LNCAP (cell line): ENCODE measurements around the gene MAGI1.

Experiments
- TF ChIP-seq, protein P1 (sequence below): fragments of 450-650 bp; IDR thresholded peaks from 2 replicates; pipeline ENCODE4 v1.5.1; 2017; ENCODE audit warnings: mild to moderate bottlenecking

MAGI1 gene

DNA sequence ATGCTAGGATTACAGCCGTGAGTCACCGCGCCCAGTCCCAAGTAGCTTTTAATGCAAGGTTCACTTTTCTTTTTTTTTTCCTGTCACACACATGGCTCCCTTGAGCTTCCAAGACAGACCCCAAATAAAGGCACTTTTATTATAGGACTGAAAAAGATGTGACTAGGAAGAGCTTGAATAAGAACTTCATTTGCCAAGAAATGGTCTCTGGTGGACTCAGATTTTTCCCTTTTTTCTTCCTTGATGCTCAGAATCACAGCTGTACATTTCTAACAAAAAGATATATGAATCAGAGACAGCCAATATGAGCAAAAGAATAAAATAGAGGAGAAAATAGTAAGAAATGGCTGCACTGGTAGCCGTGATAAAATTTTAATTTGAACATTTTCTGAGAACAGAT is 337.2 kb downstream of the MAGI1 start:
- TF ChIP-seq, protein P1, sequence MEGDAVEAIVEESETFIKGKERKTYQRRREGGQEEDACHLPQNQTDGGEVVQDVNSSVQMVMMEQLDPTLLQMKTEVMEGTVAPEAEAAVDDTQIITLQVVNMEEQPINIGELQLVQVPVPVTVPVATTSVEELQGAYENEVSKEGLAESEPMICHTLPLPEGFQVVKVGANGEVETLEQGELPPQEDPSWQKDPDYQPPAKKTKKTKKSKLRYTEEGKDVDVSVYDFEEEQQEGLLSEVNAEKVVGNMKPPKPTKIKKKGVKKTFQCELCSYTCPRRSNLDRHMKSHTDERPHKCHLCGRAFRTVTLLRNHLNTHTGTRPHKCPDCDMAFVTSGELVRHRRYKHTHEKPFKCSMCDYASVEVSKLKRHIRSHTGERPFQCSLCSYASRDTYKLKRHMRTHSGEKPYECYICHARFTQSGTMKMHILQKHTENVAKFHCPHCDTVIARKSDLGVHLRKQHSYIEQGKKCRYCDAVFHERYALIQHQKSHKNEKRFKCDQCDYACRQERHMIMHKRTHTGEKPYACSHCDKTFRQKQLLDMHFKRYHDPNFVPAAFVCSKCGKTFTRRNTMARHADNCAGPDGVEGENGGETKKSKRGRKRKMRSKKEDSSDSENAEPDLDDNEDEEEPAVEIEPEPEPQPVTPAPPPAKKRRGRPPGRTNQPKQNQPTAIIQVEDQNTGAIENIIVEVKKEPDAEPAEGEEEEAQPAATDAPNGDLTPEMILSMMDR, result no peak

DNA sequence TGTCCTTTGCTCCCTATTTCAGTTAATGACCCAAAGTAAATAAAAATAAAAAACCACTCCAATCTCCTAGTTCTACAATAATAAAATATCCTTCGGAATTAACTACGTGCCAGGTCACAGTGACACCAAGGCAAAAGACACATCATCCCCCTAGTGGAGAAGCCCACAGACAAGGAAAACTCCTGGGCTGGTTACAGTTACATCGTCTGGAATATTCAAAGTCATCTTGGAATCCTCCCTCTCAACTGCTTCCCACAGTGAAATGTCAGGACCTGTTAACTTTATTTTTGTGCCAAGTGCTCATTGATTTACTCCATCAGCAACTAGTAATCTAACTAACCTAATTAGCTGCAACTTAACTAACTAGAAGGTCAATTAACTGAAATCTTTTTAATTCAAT is 349.3 kb downstream of the MAGI1 start:
- TF ChIP-seq, protein P1, result 0 out of 2 replicates have a peak, but pooled peaks have one; percentile 8

DNA sequence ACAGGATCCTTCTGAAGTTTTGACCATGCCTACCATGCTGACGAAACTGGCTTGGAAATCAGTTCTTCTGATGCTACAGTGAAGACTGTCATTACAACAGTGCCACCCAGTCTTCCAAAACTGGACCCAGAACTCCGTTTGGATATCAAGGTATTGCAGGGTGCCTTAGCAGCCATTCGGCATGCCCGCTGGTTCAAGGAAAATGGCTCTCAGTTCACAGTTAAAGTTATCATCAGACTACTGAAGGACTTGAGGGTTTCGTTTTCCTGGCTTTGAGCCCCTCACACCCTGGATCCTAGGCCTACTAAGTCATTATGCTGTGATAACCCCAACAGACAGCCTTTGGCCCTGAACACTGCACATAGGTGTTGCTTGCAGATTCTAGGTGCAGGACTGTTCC is 351.0 kb downstream of the MAGI1 start:
- TF ChIP-seq, protein P1, result no peak

DNA sequence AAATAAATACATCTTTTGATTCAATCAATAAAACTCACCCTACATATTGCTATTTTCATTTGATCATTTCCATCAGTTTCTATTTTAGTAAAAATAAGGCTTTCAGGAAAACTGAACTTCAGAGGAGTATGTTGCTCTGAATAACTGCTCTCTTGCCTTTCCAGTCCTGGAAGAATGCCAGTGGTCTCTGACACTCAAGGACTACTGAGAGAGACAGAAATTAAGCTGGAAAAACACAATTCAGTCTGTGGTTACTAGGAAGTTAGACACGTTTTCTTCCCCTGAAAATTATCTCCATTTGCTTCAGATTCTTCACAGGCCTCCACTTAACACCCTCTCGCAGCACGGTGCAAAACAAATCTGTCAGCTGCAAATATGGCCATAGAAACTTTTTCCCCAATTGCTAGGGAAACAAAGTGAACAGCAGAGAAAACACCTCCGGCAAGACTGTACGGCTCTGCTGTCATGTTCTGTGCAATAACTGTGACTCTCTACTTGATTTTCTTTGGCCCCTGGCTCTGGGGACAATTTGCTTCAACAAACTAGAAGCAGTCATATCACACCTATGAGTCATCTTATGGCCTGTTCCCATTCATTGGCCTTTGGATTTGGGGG is 353.0 kb downstream of the MAGI1 start:
- TF ChIP-seq, protein P1, result no peak

DNA sequence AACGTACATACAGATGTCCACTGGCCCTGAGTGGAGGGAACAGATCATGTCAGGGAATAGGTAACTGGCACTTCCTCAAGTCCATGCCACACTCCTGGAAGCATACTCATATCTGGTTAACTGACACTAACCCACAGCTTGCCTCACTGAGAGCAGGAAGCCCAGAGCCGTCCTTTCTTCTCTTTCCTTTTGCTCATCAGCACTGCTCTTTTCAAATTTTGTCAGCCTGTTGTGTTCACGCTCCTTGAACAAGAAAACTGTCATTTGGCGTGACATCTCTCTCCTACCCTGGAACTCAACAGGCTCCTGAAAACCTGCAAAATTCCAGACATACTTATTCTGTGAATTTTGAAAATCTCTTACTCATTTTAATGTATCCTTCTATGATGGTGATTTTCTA is 360.2 kb downstream of the MAGI1 start:
- TF ChIP-seq, protein P1, result no peak

DNA sequence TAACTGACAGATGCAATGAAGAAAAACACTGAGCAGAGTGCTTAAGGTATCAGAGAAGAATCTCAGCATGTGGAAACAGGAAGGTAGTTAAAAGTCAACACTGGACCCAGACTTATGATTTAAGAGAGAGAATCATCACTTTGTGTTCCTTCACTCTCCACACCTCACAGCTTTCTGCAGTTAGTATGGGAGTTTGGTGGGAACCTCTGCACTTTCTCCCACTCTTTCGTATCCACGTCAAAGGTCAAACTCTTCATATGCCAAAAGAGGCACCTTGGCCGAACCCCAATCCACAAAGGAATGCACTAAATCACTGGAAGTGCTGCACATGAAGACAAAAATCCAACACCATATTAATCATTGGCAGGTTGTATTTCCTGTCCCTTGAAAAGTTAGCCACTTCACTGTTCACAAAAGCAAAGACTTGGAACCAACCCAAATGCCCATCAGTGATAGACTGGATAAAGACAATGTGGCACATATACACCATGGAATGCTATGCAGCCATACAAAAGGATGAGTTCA is 361.2 kb downstream of the MAGI1 start:
- TF ChIP-seq, protein P1, result no peak

DNA sequence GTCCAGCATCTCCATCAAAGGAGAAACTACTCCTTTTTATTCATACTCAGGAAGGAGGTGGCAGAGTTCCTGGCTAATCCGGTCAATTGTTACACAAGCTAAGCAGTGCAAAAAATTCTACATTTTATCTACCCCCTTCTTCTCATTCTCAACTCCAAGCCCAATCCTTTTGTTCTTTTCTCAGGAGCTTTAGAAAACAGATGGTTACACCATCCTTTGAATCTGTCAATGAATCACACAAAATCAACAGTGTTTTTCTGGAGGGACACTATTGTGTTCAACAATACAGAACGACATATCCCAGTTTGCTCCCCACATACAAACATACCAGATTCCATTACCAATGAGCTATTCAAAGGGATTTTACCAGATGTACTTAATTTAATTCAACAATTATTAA is 362.1 kb downstream of the MAGI1 start:
- TF ChIP-seq, protein P1, result no peak

DNA sequence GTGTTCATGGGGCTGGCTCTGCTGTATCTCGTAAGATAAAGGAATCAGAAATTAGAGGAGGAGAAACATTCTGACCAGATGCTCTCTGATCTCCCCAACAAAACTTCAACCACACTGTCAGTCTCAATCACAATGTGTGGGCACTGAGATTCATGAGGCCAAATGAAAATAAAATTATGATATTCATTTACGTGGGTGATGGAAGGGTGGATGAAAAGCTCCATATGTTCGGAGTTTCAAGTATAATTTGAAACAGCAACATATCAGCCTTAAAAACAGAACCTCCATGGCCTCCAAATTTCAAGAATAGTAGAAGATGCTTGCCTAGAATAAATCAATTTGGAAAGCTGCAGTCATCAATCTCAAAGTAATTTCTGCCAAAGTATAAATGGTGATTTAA is 363.7 kb downstream of the MAGI1 start:
- TF ChIP-seq, protein P1, result no peak
